Smooth muscle cell (in vitro differentiated cells): ENCODE measurements around the gene SKP1. TPM values are rescaled to one million over a fixed set of nuclear protein-coding genes. Genes with fewer than 3 reads are reported as not detected.
A peak's percentile ranks its signal among the peaks of the same experiment; 100 is the strongest.
"Not testable (repeated sequence)": the region's sequence is repeated elsewhere in the genome, so short reads cannot be mapped to it uniquely, and the experiment has no call there.

Experiments used
- DNase-seq: peaks from one replicate; lab custom pipeline; 2025; ENCODE audit not compliant: unreplicated experiment; lab: John Stamatoyannopoulos, UW
- H2AFZ ChIP-seq: fragments of 200-600 bp; sonication (generic); 2 replicates; pipeline ENCODE4 v1.6.0; 2016; ENCODE audit warnings: antibody characterized with exemption, low read depth, mild to moderate bottlenecking
- H3F3A ChIP-seq: fragments of 200-600 bp; sonication (generic); 2 replicates; pipeline ENCODE4 v1.6.0; 2017; ENCODE audit warnings: antibody characterized with exemption, low read depth
- H3K27ac ChIP-seq: fragments of 200-600 bp; sonication (generic); 2 replicates; pipeline ENCODE4 v1.5.1; 2016; ENCODE audit warnings: low read depth, mild to moderate bottlenecking
- H3K27me3 ChIP-seq: fragments of 200-600 bp; sonication (generic); 2 replicates; pipeline ENCODE4 v1.6.1; 2016; ENCODE audit warnings: low read depth, mild to moderate bottlenecking
- H3K36me3 ChIP-seq: fragments of 200-600 bp; sonication (generic); 2 replicates; pipeline ENCODE4 v1.5.1; 2016; ENCODE audit warnings: low read depth
- H3K4me1 ChIP-seq: fragments of 200-600 bp; sonication (generic); 2 replicates; pipeline ENCODE4 v1.5.1; 2016; ENCODE audit warnings: low read depth
- H3K4me2 ChIP-seq: fragments of 200-600 bp; sonication (generic); 2 replicates; pipeline ENCODE4 v1.6.0; 2016; ENCODE audit warnings: mild to moderate bottlenecking
- H3K4me3 ChIP-seq: fragments of 200-600 bp; sonication (generic); 2 replicates; pipeline ENCODE4 v1.5.1; 2016; ENCODE audit warnings: mild to moderate bottlenecking
- H3K79me2 ChIP-seq: fragments of 200-600 bp; sonication (generic); 2 replicates; pipeline ENCODE4 v1.6.0; 2016; ENCODE audit warnings: low read depth, mild to moderate bottlenecking
- H3K9ac ChIP-seq: fragments of 200-600 bp; sonication (generic); 2 replicates; pipeline ENCODE4 v1.6.0; 2016; ENCODE audit warnings: low read depth
- H3K9me3 ChIP-seq: fragments of 200-600 bp; sonication (generic); replicated peaks from 2 replicates; pipeline ENCODE4 v1.5.1; 2016; ENCODE audit warnings: low read depth
- H4K20me1 ChIP-seq: fragments of 200-600 bp; sonication (generic); 2 replicates; pipeline ENCODE4 v1.6.0; 2016; ENCODE audit warnings: low read depth
- CTCF ChIP-seq: fragments of 200-600 bp; sonication (generic); IDR thresholded peaks from 2 replicates; pipeline ENCODE4 v1.5.1; 2017; ENCODE audit warnings: borderline replicate concordance, mild to moderate bottlenecking, antibody characterized with exemption; ENCODE audit not compliant: insufficient read depth, poor library complexity, severe bottlenecking
- WGBS: methylation state at CpG from one replicate; pipeline ENCODE4 v1.1.7; 2016; ENCODE audit warnings: low lambda C conversion rate; 5-methylcytosine and 5-hydroxymethylcytosine counted together
- polyA plus RNA-seq: library from polyadenylated mRNA; unstranded; fragments of >200 nt; fragmentation: Nextera tagmentation; extraction: Ambion mirVana; gene quantifications from 2 replicates; pipeline ENCODE4 v1.2.1, GENCODE V29; 2016
- total RNA-seq: library from RNA; depleted of rRNA; stranded (reverse); fragments of >200 nt; gene quantifications from 2 replicates; pipeline ENCODE4 v1.2.3, GENCODE V29; 2014

Gene SKP1
- total and polyA plus RNA-seq, 2 experiments from 2014 or later, result 620 to 739 TPM

GRCh38 chr5:134223406-134224248, 46.9 kb upstream of the SKP1 start:
- Histone ChIP-seq H3K9ac (peak overlapping the region; percentile 100), H3K4me1 (peaks cover 26% of the 10 kb centered on the region), H2AFZ (no peak overlapping the region), H3K79me2 (peaks cover 72% of the 10 kb centered on the region), H3K4me3 (peak overlapping the region; percentile 83), H3K36me3 (no peaks in the 10 kb centered on the region), H3F3A (peaks cover 4% of the 10 kb centered on the region), H3K9me3 (no peaks in the 10 kb centered on the region), H4K20me1 (peaks cover 66% of the 10 kb centered on the region), H3K27me3 (no peaks in the 10 kb centered on the region), H3K4me2 (peak overlapping the region; percentile 88), H3K27ac (peak overlapping the region; percentile 100)
- TF ChIP-seq CTCF, result no peak
- DNase-seq, result no peak
- 44% methylated on average over 9 of the region's 9 CpGs for WGBS

- H3F3A ChIP-seq, H3K36me3 ChIP-seq, H3K9me3 ChIP-seq, H3K4me3 ChIP-seq, H3K27me3 ChIP-seq, DNase-seq, H3K9ac ChIP-seq, H2AFZ ChIP-seq: not testable (repeated sequence)
- Histone ChIP-seq H3K4me2 (peak overlapping the region; percentile 88), H4K20me1 (peaks cover 86% of the 10 kb centered on the region), H3K4me1 (peaks cover 26% of the 10 kb centered on the region), H3K27ac (peak overlapping the region; percentile 2), H3K79me2 (peaks cover 92% of the 10 kb centered on the region)
- 93% methylated on average over 5 of the region's 5 CpGs for WGBS
Measured at GRCh38 chr5:134221690-134222089, 44.9 kb upstream of the SKP1 start.

DNA sequence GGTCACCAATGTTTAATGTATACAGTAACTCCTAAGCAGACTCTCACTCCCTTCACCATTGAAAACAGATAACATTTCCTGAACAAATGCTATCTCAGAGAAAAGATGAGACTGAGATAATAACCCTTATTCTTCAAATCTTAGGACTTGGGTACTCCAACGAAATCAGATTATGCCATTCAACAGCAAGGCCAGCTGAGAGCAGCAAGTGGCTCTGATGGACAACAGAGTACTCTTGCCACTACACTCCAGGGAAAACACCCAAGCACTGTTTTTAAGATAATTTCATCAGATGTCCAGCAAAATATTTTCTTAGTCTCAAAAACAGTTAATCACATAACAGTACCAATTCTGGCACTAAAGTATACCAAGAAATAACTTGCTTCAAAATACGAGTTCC, 39.0 kb upstream of the SKP1 start:
- H3K4me3 ChIP-seq, result no peak overlapping the region
- no peaks in the 10 kb centered on the region for H3K27me3 ChIP-seq
- H2AFZ ChIP-seq, result no peak overlapping the region
- H3K4me1 ChIP-seq, result no peaks in the 10 kb centered on the region
- no peak overlapping the region for H3K4me2 ChIP-seq
- H3K79me2 ChIP-seq, result peaks cover 100% of the 10 kb centered on the region
- no peak for TF ChIP-seq CTCF
- H3K36me3 ChIP-seq, result no peaks in the 10 kb centered on the region
- no peak for DNase-seq
- WGBS, result 98% methylated on average over 2 of the region's 2 CpGs
- no peaks in the 10 kb centered on the region for H3K9me3 ChIP-seq
- H3K9ac ChIP-seq, result no peak overlapping the region
- no peaks in the 10 kb centered on the region for H3F3A ChIP-seq
- peaks cover 100% of the 10 kb centered on the region for H4K20me1 ChIP-seq
- peak overlapping the region; percentile 2 for H3K27ac ChIP-seq

DNA sequence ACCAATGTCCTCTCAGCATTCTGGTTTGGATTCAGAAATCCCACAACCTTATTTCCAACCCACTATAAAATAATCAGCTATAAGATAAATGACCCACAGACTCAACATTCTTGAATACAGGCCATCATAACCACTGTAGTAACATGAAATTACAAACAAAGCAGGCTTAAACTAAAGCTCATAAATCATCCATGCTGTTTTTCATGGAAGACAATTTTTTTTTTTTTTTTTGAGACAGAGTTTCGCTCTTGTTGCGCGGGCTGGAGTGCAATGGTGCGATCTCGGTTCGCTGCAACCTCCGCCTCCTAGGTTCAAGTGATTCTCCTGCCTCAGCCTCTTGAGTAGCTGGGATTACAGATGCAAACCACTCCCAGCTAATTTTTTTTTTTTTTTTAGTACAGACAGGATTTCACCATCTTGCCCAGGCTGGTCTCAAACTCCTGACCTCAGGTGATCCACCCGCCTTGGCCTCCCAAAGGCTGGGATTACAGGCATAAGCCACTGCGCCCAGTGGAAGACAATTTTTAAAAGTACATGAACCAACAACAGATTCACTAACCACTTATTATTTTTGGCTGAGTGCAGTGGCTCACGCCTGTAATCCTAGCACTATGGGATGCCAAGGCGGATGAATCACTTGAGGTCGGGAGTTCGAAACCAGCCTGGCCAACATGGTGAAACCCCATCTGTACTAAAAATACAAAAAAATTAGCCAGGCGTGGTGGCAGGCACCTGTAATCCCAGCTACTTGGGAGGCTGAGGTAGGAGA, 34.7 kb upstream of the SKP1 start:
- not testable (repeated sequence) for H3K27me3 ChIP-seq, H3K27ac ChIP-seq, H3K36me3 ChIP-seq, H3K9ac ChIP-seq, H2AFZ ChIP-seq, DNase-seq, H3K9me3 ChIP-seq, H3F3A ChIP-seq, H3K4me3 ChIP-seq, H3K4me2 ChIP-seq, H3K4me1 ChIP-seq
- Histone ChIP-seq H4K20me1 (peaks cover 100% of the 10 kb centered on the region), H3K79me2 (peaks cover 100% of the 10 kb centered on the region)
- WGBS, result 97% methylated on average over 14 of the region's 14 CpGs
